HepG2 (cell line): ENCODE results near the gene RBM12. TPM values are rescaled to one million over a fixed set of nuclear protein-coding genes. Genes with fewer than 3 reads are reported as not detected.

Experiments used
- ATAC-seq: fragments of 200-7000 bp; cut with Tn5 transposase; 3 replicates; pipeline ENCODE4 v1.9.1; 2020; ENCODE audit warnings: mild to moderate bottlenecking, moderate library complexity
- BruUV-seq: library from RNA; stranded (reverse); fragments of 400-500 nt; replicated peaks from 2 replicates; lab custom pipeline; 2021; lab: Mats Ljungman, UMichigan
- CTCF ChIA-PET: fragments of 300-600 bp; formaldehyde crosslinking; extraction: SDS; loops from one replicate; lab custom pipeline; 2021; ENCODE audit warnings: low total read pairs, inconsistent platforms, low intra/inter-chr PET ratio; lab: Yijun Ruan, JAX
- POLR2A ChIA-PET: fragments of 350-600 bp; sonication (Branson Sonifier 250); formaldehyde crosslinking; loops from one replicate; lab custom pipeline; 2020; ENCODE audit warnings: antibody characterized with exemption, inconsistent platforms; lab: Yijun Ruan, JAX
- DNase-seq: peaks from one replicate; pipeline ENCODE4 v3.0.0-alpha.2; 2015; ENCODE audit warnings: low spot score
- FAIRE-seq: peaks from 3 replicates; lab custom pipeline; 2011; peaks lifted over from hg19 to GRCh38; lab: Jason Lieb, UNC
- H2AFZ ChIP-seq: one replicate; pipeline ENCODE4 v1.6.1; 2011; ENCODE audit warnings: low read length, inconsistent platforms
- H3K27ac ChIP-seq: fragments of 300-600 bp; 3 replicates; pipeline ENCODE4 v1.8.0; 2011; ENCODE audit warnings: mixed run types, mild to moderate bottlenecking, mixed read lengths, low read length, inconsistent platforms; ENCODE audit not compliant: insufficient read depth; ENCODE audit errors: extremely low read length
- H3K27me3 ChIP-seq, 2 experiments: fragments of 200-600 bp in 1 of 2; 2 replicates in 1 of 2; 3 replicates in 1 of 2; pipeline versions ENCODE4 v1.6.0 to v1.8.0; 2011; ENCODE audit warnings: low read length in 2 of 2, mild to moderate bottlenecking in 2 of 2, moderate library complexity in 2 of 2, inconsistent platforms in 1 of 2; ENCODE audit not compliant: insufficient read depth in 2 of 2, control insufficient read depth in 1 of 2
- H3K36me3 ChIP-seq, 2 experiments: fragments of 200-600 bp in 1 of 2; replicated peaks in 1 of 2; 2 replicates in 1 of 2; 3 replicates in 1 of 2; pipeline versions ENCODE4 v1.5.1 to v1.8.0; 2011; ENCODE audit warnings: low read length in 2 of 2, inconsistent platforms in 1 of 2; ENCODE audit not compliant: insufficient read depth in 2 of 2, control insufficient read depth in 1 of 2
- H3K4me1 ChIP-seq: 2 replicates; pipeline ENCODE4 v1.5.1; 2012; ENCODE audit warnings: low read length, inconsistent platforms; ENCODE audit not compliant: insufficient read depth
- H3K4me2 ChIP-seq: 2 replicates; pipeline ENCODE4 v1.6.0; 2011; ENCODE audit warnings: low read depth, low read length, inconsistent platforms
- H3K4me3 ChIP-seq, 3 experiments: fragments of 200-600 bp in 1 of 3; sonication (generic), shearing (Covaris generic) in 1 of 3; replicated peaks in 1 of 3; 2 replicates each; pipeline ENCODE4 v1.5.1; 2011 to 2016; ENCODE audit warnings: low read length in 3 of 3, inconsistent platforms in 2 of 3, low read depth in 2 of 3, mild to moderate bottlenecking in 2 of 3, control low read depth in 1 of 3, mixed read lengths in 1 of 3; ENCODE audit not compliant: insufficient read depth in 1 of 3
- H3K79me2 ChIP-seq: one replicate; pipeline ENCODE4 v1.6.1; 2011; ENCODE audit warnings: low read length, inconsistent platforms; ENCODE audit not compliant: insufficient read depth
- H3K9ac ChIP-seq: 2 replicates; pipeline ENCODE4 v1.6.0; 2011; ENCODE audit warnings: mild to moderate bottlenecking, low read depth, low read length, inconsistent platforms; ENCODE audit not compliant: insufficient read depth
- H3K9me3 ChIP-seq: 2 replicates; pipeline ENCODE4 v1.5.1; 2012; ENCODE audit warnings: mild to moderate bottlenecking, low read length
- H4K20me1 ChIP-seq: 2 replicates; pipeline ENCODE4 v1.6.0; 2011; ENCODE audit warnings: inconsistent platforms, mild to moderate bottlenecking, low read length, moderate library complexity; ENCODE audit not compliant: insufficient read depth
- AKAP8 ChIP-seq: sonication (generic); formaldehyde crosslinking; IDR thresholded peaks from 2 replicates; pipeline ENCODE4 v1.5.1; 2020; ENCODE audit warnings: mild to moderate bottlenecking, missing genetic modification reagents
- DMAP1 ChIP-seq: IDR thresholded peaks from 2 replicates; pipeline ENCODE4 v1.6.1; 2016
- HDAC1 ChIP-seq: sonication (generic); formaldehyde crosslinking; IDR thresholded peaks from 2 replicates; pipeline ENCODE4 v1.5.1; 2020; ENCODE audit warnings: mild to moderate bottlenecking, missing genetic modification reagents
- MYC ChIP-seq: sonication (generic); formaldehyde crosslinking; IDR thresholded peaks from 2 replicates; pipeline ENCODE4 v1.9.0; 2021; ENCODE audit warnings: missing genetic modification reagents, borderline replicate concordance
- NFKB2 ChIP-seq: sonication (generic); formaldehyde crosslinking; IDR thresholded peaks from 2 replicates; pipeline ENCODE4 v1.4.0; 2020; ENCODE audit warnings: missing genetic modification reagents, borderline replicate concordance
- SOX5 ChIP-seq: IDR thresholded peaks from 2 replicates; pipeline ENCODE4 v1.6.1; 2016; ENCODE audit warnings: borderline replicate concordance
- ZBTB38 ChIP-seq: sonication (generic); formaldehyde crosslinking; IDR thresholded peaks from 2 replicates; pipeline ENCODE4 v1.5.1; 2020; ENCODE audit warnings: mild to moderate bottlenecking, missing genetic modification reagents
- ZFX ChIP-seq: sonication (generic); formaldehyde crosslinking; IDR thresholded peaks from 2 replicates; pipeline ENCODE4 v1.4.0; 2020; ENCODE audit warnings: mild to moderate bottlenecking, low read depth, missing genetic modification reagents, moderate library complexity
- ZFY ChIP-seq: sonication (generic); formaldehyde crosslinking; IDR thresholded peaks from 2 replicates; pipeline ENCODE4 v1.4.0; 2020; ENCODE audit warnings: missing genetic modification reagents
- ZNF263 ChIP-seq: sonication (generic); formaldehyde crosslinking; IDR thresholded peaks from 2 replicates; pipeline ENCODE4 v1.4.0; 2020; ENCODE audit warnings: missing genetic modification reagents
- ZNF331 ChIP-seq: sonication (generic); formaldehyde crosslinking; IDR thresholded peaks from 2 replicates; pipeline ENCODE4 v1.4.0; 2020; ENCODE audit warnings: missing genetic modification reagents
- WGBS: methylation state at CpG from one replicate; pipeline ENCODE4 v1.1.6; 2017; ENCODE audit warnings: low lambda C conversion rate; 5-methylcytosine and 5-hydroxymethylcytosine counted together
- in situ Hi-C: cut with HindIII; loops from 2 replicates; pipeline ENCODE4 v1.10.0; 2017; ENCODE audit warnings: low pct_unique_long_range_greater_than_20kb; ENCODE audit not compliant: extremely low pct_ligation_motif_present
- intact Hi-C: fragments of 100-400 bp; cut with micrococcal nuclease; formaldehyde crosslinking; loops from one replicate; pipeline ENCODE4 v1.10.0; 2022; ENCODE audit not compliant: unreplicated experiment
- polyA plus RNA-seq, 8 experiments: library from polyadenylated mRNA; depleted of rRNA in 3 of 8; stranded (reverse) in 7 of 8; unstranded in 1 of 8; fragments of >200 nt; fragmentation: Illumina TruSeq in 4 of 8; extraction: Trizol in 4 of 8; gene quantifications; 2 replicates each; pipeline versions ENCODE4 v1.2.1 to v1.2.3, GENCODE V29; 2011 to 2016; ENCODE audit warnings: low read depth in 4 of 8, missing spikeins in 1 of 8, mixed read lengths in 1 of 8; ENCODE audit not compliant: insufficient read depth in 1 of 8
- total RNA-seq, 5 experiments: library from RNA; depleted of rRNA; stranded (reverse); fragments of >200 nt; fragmentation: Illumina TruSeq; extraction: Trizol; gene quantifications; 2 replicates each; pipeline ENCODE4 v1.2.3, GENCODE V29; 2016; ENCODE audit warnings: low read depth in 1 of 5
- TF ChIP-seq, protein P1 (sequence below): IDR thresholded peaks from 2 replicates; pipeline ENCODE4 v1.6.1; 2016; ENCODE audit warnings: mild to moderate bottlenecking
- TF ChIP-seq, protein P2 (sequence below): sonication (generic); formaldehyde crosslinking; IDR thresholded peaks from 2 replicates; pipeline ENCODE4 v1.5.1; 2020; ENCODE audit warnings: missing genetic modification reagents, mild to moderate bottlenecking, borderline replicate concordance
- TF ChIP-seq, protein P3 (sequence below): sonication (generic); formaldehyde crosslinking; conservative IDR thresholded peaks from 2 replicates; pipeline ENCODE4 v1.4.0; 2020; ENCODE audit warnings: mild to moderate bottlenecking, missing genetic modification reagents, moderate library complexity
- TF ChIP-seq, protein P4 (sequence below): IDR thresholded peaks from 2 replicates; pipeline ENCODE4 v1.6.1; 2018; ENCODE audit warnings: missing genetic modification reagents, mild to moderate bottlenecking, missing compliant biosample characterization

RBM12 gene
- total and polyA plus RNA-seq, 2 of the 13 experiments (the other 11 are each of a cell fraction or from before 2014, with no cell fraction given), result 97.9 to 104 TPM

DNA sequence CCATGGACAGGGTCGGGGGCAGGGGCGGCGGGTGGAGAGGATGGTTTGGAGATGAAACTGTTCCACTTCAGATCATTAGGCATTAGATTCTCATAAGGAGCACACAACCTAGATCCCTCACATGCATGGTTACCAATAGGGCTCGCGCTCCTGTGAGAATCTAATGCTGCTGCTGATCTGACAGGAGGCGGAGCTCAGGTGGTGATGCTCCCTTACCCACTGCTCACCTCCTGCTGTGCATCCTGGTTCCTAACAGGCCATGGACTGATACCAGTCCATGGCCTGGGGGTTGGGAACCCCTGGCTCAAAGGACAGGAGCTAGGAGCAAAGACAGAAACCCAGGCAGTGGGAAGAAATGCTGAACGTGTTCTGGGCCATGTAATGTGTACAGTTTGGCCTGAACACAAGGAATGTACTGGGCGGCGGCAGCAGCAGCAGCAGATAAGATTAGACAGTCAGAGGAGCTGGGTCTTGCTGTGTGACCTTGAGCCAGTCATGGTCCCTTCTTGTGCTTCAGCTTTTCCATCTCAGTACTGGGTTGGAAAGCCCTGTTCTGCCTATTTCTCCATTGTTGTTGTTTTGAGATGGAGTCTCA is 53.8 kb downstream of the RBM12 start:
- Histone ChIP-seq H3K9me3 (no peaks in the 10 kb centered on the region), H3K79me2 (no peaks in the 10 kb centered on the region), H2AFZ (no peak overlapping the region), H3K4me2 (no peak overlapping the region), H3K4me3 (no peak overlapping the region), H3K27me3 (peaks cover 0 to 7% of the 10 kb centered on the region in 2 experiments; a peak in 2 of 5 replicates), H3K9ac (no peak overlapping the region), H3K36me3 (no peaks in the 10 kb centered on the region), H4K20me1 (no peaks in the 10 kb centered on the region), H3K4me1 (peaks cover 27% of the 10 kb centered on the region), H3K27ac (no peak overlapping the region)
- FAIRE-seq, result no peak
- no peak for DNase-seq
- no TSS peak for BruUV-seq
- no peak for ATAC-seq
- in situ Hi-C loops, result no loop called here
- 64% methylated on average over 9 of the region's 9 CpGs for WGBS
- POLR2A ChIA-PET, result no interaction called here
- intact Hi-C loops, result no loop called here
- CTCF ChIA-PET, result no interaction called here
- no peak for TF ChIP-seq DMAP1 (CRISPR knock-in tag)
- TF ChIP-seq NFKB2 (CRISPR knock-in tag), result no peak
- no peak for TF ChIP-seq ZFX (CRISPR knock-in tag)
- TF ChIP-seq, protein P1, sequence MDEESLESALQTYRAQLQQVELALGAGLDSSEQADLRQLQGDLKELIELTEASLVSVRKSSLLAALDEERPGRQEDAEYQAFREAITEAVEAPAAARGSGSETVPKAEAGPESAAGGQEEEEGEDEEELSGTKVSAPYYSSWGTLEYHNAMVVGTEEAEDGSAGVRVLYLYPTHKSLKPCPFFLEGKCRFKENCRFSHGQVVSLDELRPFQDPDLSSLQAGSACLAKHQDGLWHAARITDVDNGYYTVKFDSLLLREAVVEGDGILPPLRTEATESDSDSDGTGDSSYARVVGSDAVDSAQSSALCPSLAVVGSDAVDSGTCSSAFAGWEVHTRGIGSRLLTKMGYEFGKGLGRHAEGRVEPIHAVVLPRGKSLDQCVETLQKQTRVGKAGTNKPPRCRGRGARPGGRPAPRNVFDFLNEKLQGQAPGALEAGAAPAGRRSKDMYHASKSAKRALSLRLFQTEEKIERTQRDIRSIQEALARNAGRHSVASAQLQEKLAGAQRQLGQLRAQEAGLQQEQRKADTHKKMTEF, result no peak
- TF ChIP-seq HDAC1 (CRISPR knock-in tag), result peak; percentile 26; the same call in 1 of the 2 replicates
- TF ChIP-seq, protein P2, sequence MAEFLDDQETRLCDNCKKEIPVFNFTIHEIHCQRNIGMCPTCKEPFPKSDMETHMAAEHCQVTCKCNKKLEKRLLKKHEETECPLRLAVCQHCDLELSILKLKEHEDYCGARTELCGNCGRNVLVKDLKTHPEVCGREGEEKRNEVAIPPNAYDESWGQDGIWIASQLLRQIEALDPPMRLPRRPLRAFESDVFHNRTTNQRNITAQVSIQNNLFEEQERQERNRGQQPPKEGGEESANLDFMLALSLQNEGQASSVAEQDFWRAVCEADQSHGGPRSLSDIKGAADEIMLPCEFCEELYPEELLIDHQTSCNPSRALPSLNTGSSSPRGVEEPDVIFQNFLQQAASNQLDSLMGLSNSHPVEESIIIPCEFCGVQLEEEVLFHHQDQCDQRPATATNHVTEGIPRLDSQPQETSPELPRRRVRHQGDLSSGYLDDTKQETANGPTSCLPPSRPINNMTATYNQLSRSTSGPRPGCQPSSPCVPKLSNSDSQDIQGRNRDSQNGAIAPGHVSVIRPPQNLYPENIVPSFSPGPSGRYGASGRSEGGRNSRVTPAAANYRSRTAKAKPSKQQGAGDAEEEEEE (CRISPR knock-in tag), result no peak
- no peak for TF ChIP-seq ZNF331 (CRISPR knock-in tag)
- TF ChIP-seq MYC, result no peak
- 0 out of 2 replicates have a peak, but pooled peaks have one; percentile 6 for TF ChIP-seq ZFY (CRISPR knock-in tag)
- TF ChIP-seq, protein P3, sequence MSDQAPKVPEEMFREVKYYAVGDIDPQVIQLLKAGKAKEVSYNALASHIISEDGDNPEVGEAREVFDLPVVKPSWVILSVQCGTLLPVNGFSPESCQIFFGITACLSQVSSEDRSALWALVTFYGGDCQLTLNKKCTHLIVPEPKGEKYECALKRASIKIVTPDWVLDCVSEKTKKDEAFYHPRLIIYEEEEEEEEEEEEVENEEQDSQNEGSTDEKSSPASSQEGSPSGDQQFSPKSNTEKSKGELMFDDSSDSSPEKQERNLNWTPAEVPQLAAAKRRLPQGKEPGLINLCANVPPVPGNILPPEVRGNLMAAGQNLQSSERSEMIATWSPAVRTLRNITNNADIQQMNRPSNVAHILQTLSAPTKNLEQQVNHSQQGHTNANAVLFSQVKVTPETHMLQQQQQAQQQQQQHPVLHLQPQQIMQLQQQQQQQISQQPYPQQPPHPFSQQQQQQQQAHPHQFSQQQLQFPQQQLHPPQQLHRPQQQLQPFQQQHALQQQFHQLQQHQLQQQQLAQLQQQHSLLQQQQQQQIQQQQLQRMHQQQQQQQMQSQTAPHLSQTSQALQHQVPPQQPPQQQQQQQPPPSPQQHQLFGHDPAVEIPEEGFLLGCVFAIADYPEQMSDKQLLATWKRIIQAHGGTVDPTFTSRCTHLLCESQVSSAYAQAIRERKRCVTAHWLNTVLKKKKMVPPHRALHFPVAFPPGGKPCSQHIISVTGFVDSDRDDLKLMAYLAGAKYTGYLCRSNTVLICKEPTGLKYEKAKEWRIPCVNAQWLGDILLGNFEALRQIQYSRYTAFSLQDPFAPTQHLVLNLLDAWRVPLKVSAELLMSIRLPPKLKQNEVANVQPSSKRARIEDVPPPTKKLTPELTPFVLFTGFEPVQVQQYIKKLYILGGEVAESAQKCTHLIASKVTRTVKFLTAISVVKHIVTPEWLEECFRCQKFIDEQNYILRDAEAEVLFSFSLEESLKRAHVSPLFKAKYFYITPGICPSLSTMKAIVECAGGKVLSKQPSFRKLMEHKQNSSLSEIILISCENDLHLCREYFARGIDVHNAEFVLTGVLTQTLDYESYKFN, result no peak
- TF ChIP-seq, protein P4, sequence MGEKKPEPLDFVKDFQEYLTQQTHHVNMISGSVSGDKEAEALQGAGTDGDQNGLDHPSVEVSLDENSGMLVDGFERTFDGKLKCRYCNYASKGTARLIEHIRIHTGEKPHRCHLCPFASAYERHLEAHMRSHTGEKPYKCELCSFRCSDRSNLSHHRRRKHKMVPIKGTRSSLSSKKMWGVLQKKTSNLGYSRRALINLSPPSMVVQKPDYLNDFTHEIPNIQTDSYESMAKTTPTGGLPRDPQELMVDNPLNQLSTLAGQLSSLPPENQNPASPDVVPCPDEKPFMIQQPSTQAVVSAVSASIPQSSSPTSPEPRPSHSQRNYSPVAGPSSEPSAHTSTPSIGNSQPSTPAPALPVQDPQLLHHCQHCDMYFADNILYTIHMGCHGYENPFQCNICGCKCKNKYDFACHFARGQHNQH (CRISPR knock-in tag), result 0 out of 2 replicates have a peak, but pooled peaks have one; percentile 11
- no peak for TF ChIP-seq ZNF263 (CRISPR knock-in tag)
- TF ChIP-seq SOX5 (CRISPR knock-in tag), result no peak
- peak; percentile 31; the same call in 1 of the 2 replicates for TF ChIP-seq AKAP8 (CRISPR knock-in tag)
- TF ChIP-seq ZBTB38 (CRISPR knock-in tag), result 0 out of 2 replicates have a peak, but pooled peaks have one; percentile 4
